GM23248 (cell line): ENCODE measurements around the gene RRAGC.

Source experiments
- EZH2 ChIP-seq: fragments of 200-600 bp; sonication (generic); IDR thresholded peaks from 2 replicates; pipeline ENCODE4 v1.6.1; 2018; ENCODE audit warnings: antibody characterized with exemption, mild to moderate bottlenecking; ENCODE audit not compliant: insufficient read depth, poor library complexity, severe bottlenecking
- EZH2phosphoT487 ChIP-seq: fragments of 200-600 bp; sonication (generic); IDR thresholded peaks from 2 replicates; pipeline ENCODE4 v1.6.1; 2018; ENCODE audit warnings: antibody characterized with exemption, moderate library complexity, mild to moderate bottlenecking, low read depth; ENCODE audit not compliant: insufficient read depth

DNA sequence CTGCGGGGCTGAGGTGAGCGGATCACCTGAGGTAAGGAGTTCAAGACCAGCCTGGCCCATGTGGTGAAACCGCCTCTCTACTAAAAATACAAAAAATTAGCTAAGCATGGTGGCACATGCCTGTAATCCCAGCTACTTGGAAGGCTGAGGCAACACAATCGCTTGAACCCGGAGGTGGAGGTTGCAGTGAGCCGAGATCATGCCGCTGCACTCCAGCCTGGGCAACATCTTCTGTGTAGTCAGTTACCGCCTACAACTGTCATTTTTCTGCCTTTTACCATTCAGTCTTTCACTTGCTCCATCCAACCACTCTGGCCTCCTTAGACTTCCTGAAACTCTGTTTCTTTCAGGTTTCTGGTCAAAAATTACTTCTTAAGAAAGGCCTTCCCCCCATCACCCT is 11.4 kb upstream of the RRAGC start:
- TF ChIP-seq EZH2phosphoT487: no peak
- TF ChIP-seq EZH2: no peak
